ENCODE data around the gene IRAK1.

IRAK1 gene

DNA sequence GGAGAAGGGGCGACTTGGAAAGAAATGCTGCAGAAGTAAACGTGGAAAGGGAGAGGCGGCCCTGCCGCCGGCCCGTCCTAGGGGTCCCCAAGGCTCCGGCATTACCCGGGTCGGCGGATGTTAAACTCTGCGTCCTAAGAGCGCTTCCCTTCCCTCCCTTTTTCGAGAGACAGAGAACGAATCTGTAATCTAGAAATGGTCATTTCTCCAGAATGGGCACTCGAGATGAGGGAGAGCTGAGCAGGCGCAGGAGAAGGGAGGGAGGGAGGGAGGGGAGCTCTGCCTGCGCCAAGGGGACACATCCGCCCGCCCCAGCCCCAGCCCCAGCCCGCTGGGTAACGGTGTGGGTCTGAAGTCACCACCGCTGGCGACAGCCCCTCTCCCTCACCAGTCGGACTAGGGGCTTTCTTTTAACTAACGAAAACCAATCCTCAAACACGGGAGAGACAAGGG is 49.8 kb downstream of the IRAK1 start:
- no peak for DNase-seq

DNA sequence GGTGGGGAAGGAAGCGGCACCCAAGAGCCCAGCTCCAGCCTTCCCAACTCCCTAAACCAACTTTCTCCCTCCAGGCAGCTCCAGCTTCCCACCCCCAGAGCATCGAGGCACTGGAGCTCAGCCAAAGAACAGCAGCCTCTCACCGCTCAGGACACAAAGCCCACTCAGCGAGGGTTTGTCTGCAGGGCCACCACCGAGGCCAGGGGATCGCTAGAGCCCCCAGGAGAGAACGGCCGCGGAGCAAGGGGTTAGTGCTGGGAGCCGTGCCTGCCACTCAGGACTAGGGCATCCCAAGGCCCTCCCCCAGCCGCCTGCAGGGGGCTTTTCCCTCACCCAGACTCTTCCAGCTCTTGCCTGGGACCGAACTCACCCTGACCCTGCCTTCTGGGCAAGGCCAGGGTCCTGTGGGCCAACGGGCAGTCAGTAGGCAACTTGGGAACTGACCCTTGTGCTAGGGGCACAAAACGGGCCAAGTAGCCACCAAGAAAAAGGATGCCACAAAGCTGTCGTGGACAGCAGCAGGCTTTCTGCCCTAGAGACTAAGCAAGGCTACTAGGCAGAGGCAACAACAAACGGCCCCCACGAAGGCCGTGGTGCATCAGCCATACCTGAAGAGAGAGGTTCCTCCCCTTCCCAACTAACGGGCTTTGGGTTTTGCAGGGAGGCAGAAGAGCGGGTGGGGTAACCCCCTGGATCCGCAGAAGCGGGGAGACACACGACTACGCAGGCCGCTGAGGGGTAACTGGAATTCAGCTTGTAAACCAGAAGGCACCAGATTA is 50.4 kb downstream of the IRAK1 start:
- no peak for DNase-seq

DNA sequence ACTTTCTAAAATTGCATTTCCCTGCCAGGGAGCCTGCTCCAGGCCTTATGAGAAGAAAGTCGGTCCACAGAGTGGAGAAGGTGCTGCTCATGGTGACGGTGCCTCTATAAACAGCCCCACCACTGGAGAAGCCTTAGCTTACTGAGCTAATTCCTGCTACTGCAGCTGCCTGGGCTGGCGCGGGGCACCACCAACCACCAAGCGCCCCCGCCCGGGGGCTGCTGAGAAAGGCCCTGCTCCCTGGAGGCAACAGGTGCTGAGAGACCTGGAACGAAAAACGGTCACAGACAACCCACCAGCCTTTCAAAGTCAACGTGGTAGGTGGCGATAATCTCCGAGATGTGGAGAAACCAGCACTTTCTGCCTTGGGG is 51.0 kb downstream of the IRAK1 start:
- DNase-seq: peak; percentile 58

DNA sequence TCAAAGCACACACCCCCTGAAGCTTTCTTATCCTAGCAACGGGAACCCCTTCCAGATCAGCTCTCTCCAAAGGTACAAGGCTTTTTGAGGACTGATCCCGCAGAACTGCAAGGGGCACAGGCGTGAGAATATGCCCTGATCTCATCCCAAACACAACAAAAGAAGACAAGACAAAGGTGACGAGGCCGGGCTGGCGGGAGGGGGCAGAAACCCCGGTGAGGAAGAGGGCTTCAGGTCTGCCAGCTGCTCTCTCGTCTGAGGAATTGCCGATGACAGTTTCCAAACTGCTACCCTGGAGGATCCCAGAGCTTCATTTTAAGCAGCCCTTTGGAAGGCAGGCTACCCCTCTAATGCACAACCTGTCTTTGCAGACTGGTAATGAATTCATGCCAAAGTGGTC is 51.4 kb downstream of the IRAK1 start:
- DNase-seq: no peak

DNA sequence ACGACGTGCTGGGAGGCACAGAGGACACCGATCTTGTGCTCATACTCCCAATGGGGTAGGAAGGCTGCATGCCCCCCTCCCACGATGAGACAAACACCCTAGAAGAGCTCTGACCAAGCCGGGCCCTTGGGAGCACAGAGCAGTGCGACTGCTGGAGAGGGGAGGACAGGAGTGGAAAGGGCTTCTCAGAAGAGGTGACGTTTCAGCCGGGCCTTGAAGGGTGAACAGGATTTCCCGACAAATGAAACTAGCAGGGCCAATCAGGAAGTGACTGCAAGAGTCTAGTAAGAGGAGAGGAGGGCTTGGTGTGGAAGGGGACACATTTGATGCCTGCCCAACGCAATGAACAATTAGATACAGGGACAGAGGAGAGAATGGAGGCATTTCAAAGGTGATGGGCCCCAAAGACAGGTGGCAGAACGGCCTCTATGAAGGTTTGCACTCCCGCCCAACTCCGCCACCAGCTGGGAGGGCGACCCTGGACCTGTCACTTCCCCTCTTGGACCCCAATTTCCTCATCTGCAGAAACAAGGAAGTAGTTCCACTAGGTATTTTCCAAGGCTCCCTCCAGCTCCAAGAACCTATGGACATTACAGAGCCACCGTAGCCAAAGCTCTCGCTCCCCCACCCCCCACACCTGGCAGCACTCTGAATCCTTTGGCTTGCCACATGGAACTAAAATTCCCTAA is 52.0 kb downstream of the IRAK1 start:
- peak; percentile 60 for DNase-seq

DNA sequence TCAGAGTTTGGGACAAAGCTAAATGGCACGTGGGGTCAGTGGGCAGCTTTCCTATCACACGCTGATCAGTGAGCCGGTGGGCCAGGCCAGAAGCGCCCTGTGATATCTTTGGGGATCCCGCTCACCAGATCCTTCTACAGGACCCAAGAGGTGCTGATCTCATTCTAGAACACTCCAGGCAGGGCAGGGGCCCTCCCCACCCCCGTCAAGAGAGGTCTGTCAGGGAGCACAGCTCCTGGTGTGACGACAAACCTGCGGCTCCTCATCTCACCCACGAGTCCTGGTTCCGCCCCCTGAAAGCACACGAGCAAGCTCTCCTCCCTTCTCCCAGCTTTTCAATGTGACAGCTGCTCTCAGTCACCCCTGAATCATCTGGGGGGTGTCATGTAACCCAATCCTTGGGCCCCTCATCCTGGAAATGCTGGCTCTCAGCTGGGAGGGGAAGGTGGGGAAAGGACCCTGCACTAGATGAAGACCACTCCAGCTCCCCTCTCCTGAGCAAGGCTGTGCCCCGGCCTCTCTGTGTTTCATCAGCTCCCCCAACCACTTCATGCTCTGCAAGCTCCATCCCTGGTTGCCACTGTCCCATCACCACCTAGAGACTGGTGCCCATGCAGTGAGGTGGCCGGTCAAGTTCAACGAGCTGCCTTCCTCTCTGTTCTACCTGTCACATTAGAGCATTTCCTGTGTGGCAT is 52.7 kb downstream of the IRAK1 start:
- peak; percentile 31 for DNase-seq

DNA sequence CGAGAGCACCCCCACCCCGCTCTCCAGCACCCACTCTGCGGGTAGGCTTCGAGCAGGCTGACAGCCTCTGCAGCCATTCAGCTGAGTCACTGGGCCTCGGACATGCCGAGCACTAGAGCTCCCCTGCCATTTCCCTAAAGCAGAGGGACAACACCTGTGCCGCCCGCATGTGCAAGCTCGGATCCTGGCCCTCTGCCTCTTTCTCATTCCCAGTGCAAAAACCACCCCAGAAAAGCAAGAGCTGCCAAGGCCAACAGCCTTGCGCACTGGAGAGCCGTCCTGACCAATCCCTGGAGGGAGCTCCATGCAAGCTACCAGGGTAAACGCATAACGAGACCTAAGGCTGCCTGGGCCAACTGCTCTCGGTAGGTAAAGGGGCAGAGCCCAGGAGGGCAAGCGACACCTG is 53.4 kb downstream of the IRAK1 start:
- no peak for DNase-seq

DNA sequence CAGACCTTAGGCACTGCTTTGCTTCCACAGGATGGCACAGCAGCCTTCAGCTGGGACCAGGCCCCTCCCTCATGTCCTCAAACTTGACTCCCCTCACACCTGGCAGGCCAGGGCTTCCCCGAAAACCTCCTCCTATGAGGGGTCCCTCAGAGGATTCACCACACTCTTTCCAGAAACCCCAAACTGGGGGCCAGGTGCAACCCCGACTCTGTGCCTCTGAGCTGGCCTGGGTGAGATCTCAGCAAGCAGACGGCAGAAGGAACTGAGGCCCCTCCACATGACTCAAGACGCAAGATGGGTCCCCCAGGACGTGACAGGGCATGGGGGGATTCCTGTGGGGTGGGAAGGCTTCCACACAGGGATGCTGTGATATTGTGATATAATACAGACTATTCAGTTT is 54.3 kb downstream of the IRAK1 start:
- DNase-seq: no peak

DNA sequence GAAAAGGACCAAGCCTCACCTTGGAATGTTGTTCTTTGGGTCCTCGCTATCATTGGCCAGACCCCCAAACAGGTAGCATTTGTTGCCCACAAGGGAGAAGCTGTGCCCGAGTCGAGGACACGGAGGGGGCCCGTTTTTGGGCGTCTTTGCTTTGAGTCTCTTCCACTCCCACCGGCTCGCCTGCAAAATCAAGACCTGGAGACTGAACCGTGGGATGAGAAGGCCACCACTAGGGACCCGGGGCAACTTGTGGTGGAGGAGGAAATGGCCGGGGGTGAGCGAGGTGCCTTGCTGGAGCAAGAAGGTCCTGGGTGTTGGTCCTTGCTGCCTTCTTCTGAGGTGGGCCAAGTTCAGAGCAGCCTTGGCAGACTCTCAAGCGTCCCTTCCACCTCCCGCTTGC is 55.6 kb downstream of the IRAK1 start:
- DNase-seq: no peak

DNA sequence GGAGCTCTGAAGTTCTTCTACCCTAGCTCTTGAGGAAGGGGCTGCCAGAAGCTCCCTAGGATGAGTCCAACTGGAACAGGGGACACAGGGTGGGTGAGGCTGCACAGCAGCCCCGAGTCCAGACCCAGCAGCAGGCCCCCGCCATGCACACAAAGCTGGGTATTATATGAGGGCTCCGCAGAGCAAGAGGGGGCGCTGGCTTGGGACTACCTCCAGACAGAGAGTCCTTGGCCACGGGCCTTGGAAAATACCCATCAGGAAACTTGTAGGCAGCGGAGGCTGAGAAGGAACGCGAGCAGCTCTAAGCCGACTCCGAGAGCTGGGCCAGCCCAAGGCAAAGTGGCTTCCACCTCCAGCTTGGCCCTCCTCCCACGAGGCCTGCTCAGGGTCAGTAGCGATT is 56.2 kb downstream of the IRAK1 start:
- DNase-seq: no peak

DNA sequence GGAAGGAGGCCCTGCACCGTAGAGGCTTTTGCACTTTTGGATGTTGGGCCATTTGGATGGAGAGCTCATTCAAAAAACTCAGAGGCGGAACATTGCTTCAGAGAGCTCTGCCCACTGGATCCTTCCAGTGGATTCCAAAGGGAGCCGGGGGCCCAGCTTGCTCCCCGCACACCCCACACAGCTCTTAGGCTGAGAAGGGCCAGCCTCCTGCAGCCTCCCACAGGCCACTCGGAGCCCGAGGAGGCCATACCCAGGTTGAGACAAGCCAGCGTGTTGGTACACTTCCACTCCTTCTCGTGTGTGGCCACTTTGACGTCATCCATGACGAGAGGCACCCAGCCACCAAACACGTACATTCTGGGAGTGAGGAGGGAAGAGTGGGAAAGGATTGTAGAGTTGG is 58.4 kb downstream of the IRAK1 start:
- no peak for DNase-seq

DNA sequence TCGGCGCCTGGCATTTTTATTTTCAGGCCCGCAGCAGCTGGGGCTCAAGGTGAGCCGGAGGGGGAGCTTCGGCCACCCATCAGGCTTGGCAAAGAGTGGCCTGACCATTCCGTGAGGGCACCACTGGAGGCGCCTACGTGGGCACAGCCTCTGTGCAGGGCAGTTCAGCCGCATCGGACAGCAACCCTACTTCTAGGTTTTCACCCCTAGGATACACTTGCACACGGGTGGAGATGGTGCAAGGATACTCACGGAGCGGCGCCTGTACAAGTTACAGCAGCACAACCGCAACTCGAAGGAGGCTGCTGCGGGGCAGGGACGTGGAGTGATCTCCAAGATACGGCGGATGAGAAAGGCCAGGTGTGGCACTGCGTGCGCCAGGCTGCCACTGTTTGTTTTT is 58.9 kb downstream of the IRAK1 start:
- no peak for DNase-seq
